A549 treated with dexamethasone at 1 μM for 4 hours (cell line): ENCODE results near the gene ARAF. TPM values are rescaled to one million over a fixed set of nuclear protein-coding genes. Genes with fewer than 3 reads are reported as not detected.

Experiments
- total RNA-seq: library from RNA; stranded (reverse); fragments of 200-300 nt; extraction: Qiagen RNA extraction; gene quantifications from 5 replicates; pipeline ENCODE4 v1.2.3, GENCODE V29; 2022

The ARAF gene
- total RNA-seq, result 40.3 to 59.5 TPM (median 55.8 TPM) in 5 replicates

GRCh38 chrX:47560934-47561658, at the start of gene ARAF:
Gene ARAF, plus strand, starts transcription at chrX:47561205. Its CDS starts 1,763 bp downstream, at chrX:47562968.

GRCh38 chrX:47581731-47582647, 21.0 kb downstream of the ARAF start, which contains the start of gene TIMP1:
Gene TIMP1, plus strand, starts transcription at chrX:47582436. Its CDS starts 980 bp downstream, at chrX:47583416.

GRCh38 chrX:47619486-47620302, 58.7 kb downstream of the ARAF start, which contains the start of gene SYN1:
Gene SYN1, minus strand, starts transcription at chrX:47619857. Its CDS starts 129 bp downstream, at chrX:47619728.

Other genes starting within 250 kb of the ARAF start
- 0.05 TPM in 2 of 5 replicates, not detected in the others for gene ZNF157, start 190.6 kb upstream of the ARAF start, total RNA-seq
- gene ZNF41, start 78.0 kb upstream of the ARAF start, total RNA-seq, result 3.6 to 4.5 TPM (median 4.3 TPM) in 5 replicates
- gene TIMP1, start 21.2 kb downstream of the ARAF start, total RNA-seq, result 247 to 270 TPM (median 250 TPM) in 5 replicates
- gene SYN1, start 58.7 kb downstream of the ARAF start, total RNA-seq, result 0.15 to 0.73 TPM (median 0.42 TPM) in 5 replicates
- 0.30 to 0.95 TPM (median 0.34 TPM) in 5 replicates for gene CFP, start 68.7 kb downstream of the ARAF start, total RNA-seq
- 30.4 to 40.1 TPM (median 38.5 TPM) in 5 replicates for gene ELK1, start 89.4 kb downstream of the ARAF start, total RNA-seq
- gene UXT, start 98.0 kb downstream of the ARAF start, total RNA-seq, result 157 to 183 TPM (median 163 TPM) in 5 replicates